Endodermal cell (in vitro differentiated cells): ENCODE measurements around the gene SEZ6L. TPM values are rescaled to one million over a fixed set of nuclear protein-coding genes. Genes with fewer than 3 reads are reported as not detected.

Experiments used
- DNase-seq: peaks from one replicate; pipeline ENCODE4 v3.0.0-alpha.2; 2017
- H3K27ac ChIP-seq: 2 replicates; pipeline ENCODE4 v1.5.1; 2013; ENCODE audit warnings: mild to moderate bottlenecking, low read depth, low read length, moderate library complexity
- H3K27me3 ChIP-seq: 2 replicates; pipeline ENCODE4 v1.6.1; 2013; ENCODE audit warnings: mild to moderate bottlenecking, low read length, moderate library complexity; ENCODE audit not compliant: insufficient read depth, control insufficient read depth, poor library complexity, severe bottlenecking
- H3K36me3 ChIP-seq: 2 replicates; pipeline ENCODE4 v1.7.0; 2013; ENCODE audit warnings: mild to moderate bottlenecking, low read length, moderate library complexity; ENCODE audit not compliant: control insufficient read depth, insufficient read depth
- H3K4me1 ChIP-seq: one replicate; pipeline ENCODE4 v1.7.0; 2013; ENCODE audit warnings: low read length; ENCODE audit not compliant: control insufficient read depth, insufficient read depth
- H3K4me3 ChIP-seq: 2 replicates; pipeline ENCODE4 v1.5.1; 2013; ENCODE audit warnings: mild to moderate bottlenecking, low read length, moderate library complexity
- H3K9ac ChIP-seq: 2 replicates; pipeline ENCODE4 v1.6.1; 2013; ENCODE audit warnings: mild to moderate bottlenecking, low read length, moderate library complexity; ENCODE audit not compliant: poor library complexity, severe bottlenecking; ENCODE audit errors: extremely low read depth
- H3K9me3 ChIP-seq: 2 replicates; pipeline ENCODE4 v1.6.1; 2013; ENCODE audit warnings: mild to moderate bottlenecking, low read length, moderate library complexity; ENCODE audit not compliant: control insufficient read depth
- H3K27ac Mint-ChIP-seq: 2 replicates; pipeline ENCODE4 v1.8.0; 2020; ENCODE audit warnings: mixed read lengths
- H3K27me3 Mint-ChIP-seq: 2 replicates; pipeline ENCODE4 v1.8.0; 2021; ENCODE audit warnings: mild to moderate bottlenecking, mixed read lengths; ENCODE audit not compliant: insufficient read depth
- H3K36me3 Mint-ChIP-seq: 2 replicates; pipeline ENCODE4 v1.8.0; 2020; ENCODE audit warnings: low read depth, mixed read lengths
- H3K4me1 Mint-ChIP-seq: 2 replicates; pipeline ENCODE4 v1.8.0; 2020; ENCODE audit warnings: mixed read lengths
- H3K4me3 Mint-ChIP-seq: 2 replicates; pipeline ENCODE4 v1.8.0; 2020; ENCODE audit warnings: mild to moderate bottlenecking, moderate library complexity, mixed read lengths
- H3K9me3 Mint-ChIP-seq: 2 replicates; pipeline ENCODE4 v1.8.0; 2020; ENCODE audit warnings: mild to moderate bottlenecking, mixed read lengths
- CTCF ChIP-seq: fragments of 200-600 bp; sonication (generic); conservative IDR thresholded peaks from 2 replicates; pipeline ENCODE4 v1.5.0; 2021; ENCODE audit warnings: antibody characterized with exemption, mild to moderate bottlenecking
- WGBS, 2 experiments: methylation state at CpG; one replicate each; pipeline versions ENCODE4 v1.1.5 to v1.1.7; 2013; ENCODE audit warnings: missing lambda C conversion rate in 2 of 2, mixed read lengths in 1 of 2; ENCODE audit not compliant: insufficient coverage in 1 of 2, insufficient read length in 1 of 2; 5-methylcytosine and 5-hydroxymethylcytosine counted together
- total RNA-seq, 2 donors: library from RNA; stranded (reverse); fragmentation: NEBNext Ultra II Directional in 1 of 2; extraction: Animal tissue kit (Norgen Biotek cat#: 25700) in 1 of 2; gene quantifications; 2 replicates in 1 of 2; 3 replicates in 1 of 2; pipeline ENCODE4 v1.2.1, GENCODE V29; 2021

The SEZ6L gene
- total RNA-seq, 2 donors from 2014 or later: 32.1 to 39.4 TPM

- peaks cover 4% of the 10 kb centered on the region for H3K27me3 ChIP-seq
- no peak overlapping the region for H3K27ac ChIP-seq
- no peaks in the 10 kb centered on the region for H3K9me3 ChIP-seq
- H3K4me1 ChIP-seq: no peaks in the 10 kb centered on the region
- H3K4me1 Mint-ChIP-seq: no peaks in the 10 kb centered on the region
- WGBS, 2 experiments: 76 to 81% methylated on average over 4 to 8 of the region's 8 CpGs
- peaks cover 6% of the 10 kb centered on the region for H3K27me3 Mint-ChIP-seq
- no peak overlapping the region for H3K9ac ChIP-seq
- H3K36me3 Mint-ChIP-seq: peaks cover 2% of the 10 kb centered on the region
- no peak for TF ChIP-seq CTCF
- no peak for DNase-seq
- no peak overlapping the region for H3K4me3 ChIP-seq
- no peak overlapping the region for H3K4me3 Mint-ChIP-seq
- H3K36me3 ChIP-seq: no peaks in the 10 kb centered on the region
- no peaks in the 10 kb centered on the region for H3K9me3 Mint-ChIP-seq
- H3K27ac Mint-ChIP-seq: no peak overlapping the region
These were observed 159.0 kb downstream of the SEZ6L start for GRCh38 chr22:26328221-26328620.

GRCh38 chr22:26330971-26331625 lies 161.8 kb downstream of the SEZ6L start:
- Mint-ChIP-seq H3K27ac (no peak overlapping the region), H3K9me3 (no peaks in the 10 kb centered on the region), H3K36me3 (peaks cover 2% of the 10 kb centered on the region), H3K4me1 (no peaks in the 10 kb centered on the region), H3K27me3 (peaks cover 24% of the 10 kb centered on the region), H3K4me3 (no peak overlapping the region)
- Histone ChIP-seq H3K9ac (no peak overlapping the region), H3K9me3 (no peaks in the 10 kb centered on the region), H3K4me3 (no peak overlapping the region), H3K27me3 (peaks cover 19% of the 10 kb centered on the region), H3K27ac (no peak overlapping the region), H3K36me3 (no peaks in the 10 kb centered on the region), H3K4me1 (no peaks in the 10 kb centered on the region)
- peak; percentile 96 for TF ChIP-seq CTCF
- 0 to 35% methylated on average over 2 to 3 of the region's 4 CpGs for WGBS, 2 experiments
- DNase-seq: peak; percentile 93

- H3K36me3 ChIP-seq: no peaks in the 10 kb centered on the region
- H3K27me3 ChIP-seq: peaks cover 19% of the 10 kb centered on the region
- H3K9ac ChIP-seq: no peak overlapping the region
- H3K27ac Mint-ChIP-seq: no peak overlapping the region
- H3K36me3 Mint-ChIP-seq: no peaks in the 10 kb centered on the region
- H3K4me3 Mint-ChIP-seq: no peak overlapping the region
- H3K4me3 ChIP-seq: no peak overlapping the region
- TF ChIP-seq CTCF: no peak
- no peaks in the 10 kb centered on the region for H3K9me3 Mint-ChIP-seq
- no peaks in the 10 kb centered on the region for H3K4me1 Mint-ChIP-seq
- 79% methylated on average over 5 of the region's 5 CpGs for WGBS, 2 experiments
- H3K9me3 ChIP-seq: no peaks in the 10 kb centered on the region
- H3K27ac ChIP-seq: no peak overlapping the region
- no peaks in the 10 kb centered on the region for H3K4me1 ChIP-seq
- peaks cover 38% of the 10 kb centered on the region for H3K27me3 Mint-ChIP-seq
- DNase-seq: no peak
These were observed 164.0 kb downstream of the SEZ6L start for GRCh38 chr22:26333088-26333800.
